ENCODE results near the gene XPOT. TPM values are rescaled to one million over a fixed set of nuclear protein-coding genes. Genes with fewer than 3 reads are reported as not detected.

Gene XPOT
- total RNA-seq, 1 experiment from 2014 or later = 155 TPM

DNA sequence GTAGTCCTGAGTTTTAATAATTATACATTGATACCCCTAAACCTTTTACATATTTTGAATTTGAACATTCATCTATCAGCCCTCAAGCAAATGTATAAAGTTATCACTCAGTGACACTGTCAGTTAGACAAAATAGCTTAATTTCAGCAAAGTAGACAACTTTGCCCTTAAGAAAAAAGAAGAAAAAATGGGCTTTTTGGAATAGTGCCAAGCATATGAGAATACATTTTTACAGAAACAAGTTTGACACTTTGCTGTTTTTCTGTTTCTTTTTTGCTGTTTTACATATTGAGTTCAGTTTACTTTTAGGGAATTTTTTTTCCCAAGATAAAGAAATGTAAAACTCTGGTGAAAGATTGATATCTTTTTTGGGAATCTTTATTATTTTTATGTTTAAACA lies 62.0 kb downstream of the XPOT start:
- POLR2A ChIA-PET = no interaction called here
- Histone ChIP-seq H3K36me3 (ENCODE audit: control insufficient read depth, insufficient read depth, low read length) (peaks cover 64% of the 10 kb centered on the region), H3K4me1 (ENCODE audit: control insufficient read depth, insufficient read depth, low read length) (no peaks in the 10 kb centered on the region), H3K4me3 (ENCODE audit: low read depth in 2 of 2, low read length in 2 of 2) (no peak overlapping the region), H3K9me3 (ENCODE audit: control insufficient read depth, insufficient read depth, low read depth, low read length) (no peaks in the 10 kb centered on the region), H3K27ac (ENCODE audit: low read length) (no peak overlapping the region), H3K27me3 (ENCODE audit: control insufficient read depth, insufficient read depth, low read length) (no peaks in the 10 kb centered on the region)
- CTCF ChIA-PET = no interaction called here
- intact Hi-C loops (cut with micrococcal nuclease; ENCODE audit: unreplicated experiment) (no loop called here), in situ Hi-C loops (cut with HindIII; ENCODE audit: low pct_unique_long_range_greater_than_20kb, low sequenced_read_pairs) (no loop called here)
- no TSS peak for BruUV-seq (replicated peaks)
- ATAC-seq (no peak), DNase-seq (ENCODE audit: low read depth, low spot score) (no peak)
- TF ChIP-seq, protein P1, sequence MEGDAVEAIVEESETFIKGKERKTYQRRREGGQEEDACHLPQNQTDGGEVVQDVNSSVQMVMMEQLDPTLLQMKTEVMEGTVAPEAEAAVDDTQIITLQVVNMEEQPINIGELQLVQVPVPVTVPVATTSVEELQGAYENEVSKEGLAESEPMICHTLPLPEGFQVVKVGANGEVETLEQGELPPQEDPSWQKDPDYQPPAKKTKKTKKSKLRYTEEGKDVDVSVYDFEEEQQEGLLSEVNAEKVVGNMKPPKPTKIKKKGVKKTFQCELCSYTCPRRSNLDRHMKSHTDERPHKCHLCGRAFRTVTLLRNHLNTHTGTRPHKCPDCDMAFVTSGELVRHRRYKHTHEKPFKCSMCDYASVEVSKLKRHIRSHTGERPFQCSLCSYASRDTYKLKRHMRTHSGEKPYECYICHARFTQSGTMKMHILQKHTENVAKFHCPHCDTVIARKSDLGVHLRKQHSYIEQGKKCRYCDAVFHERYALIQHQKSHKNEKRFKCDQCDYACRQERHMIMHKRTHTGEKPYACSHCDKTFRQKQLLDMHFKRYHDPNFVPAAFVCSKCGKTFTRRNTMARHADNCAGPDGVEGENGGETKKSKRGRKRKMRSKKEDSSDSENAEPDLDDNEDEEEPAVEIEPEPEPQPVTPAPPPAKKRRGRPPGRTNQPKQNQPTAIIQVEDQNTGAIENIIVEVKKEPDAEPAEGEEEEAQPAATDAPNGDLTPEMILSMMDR (IDR thresholded peaks at IDR 0.05) = no peak
- no peak for TF ChIP-seq SIN3A (IDR thresholded peaks at IDR 0.05; ENCODE audit: borderline replicate concordance, insufficient read depth, low read depth, low read length)
- no peak for TF ChIP-seq POLR2AphosphoS5 (IDR thresholded peaks at IDR 0.05; ENCODE audit: low read depth, low read length)
- TF ChIP-seq, protein P2, sequence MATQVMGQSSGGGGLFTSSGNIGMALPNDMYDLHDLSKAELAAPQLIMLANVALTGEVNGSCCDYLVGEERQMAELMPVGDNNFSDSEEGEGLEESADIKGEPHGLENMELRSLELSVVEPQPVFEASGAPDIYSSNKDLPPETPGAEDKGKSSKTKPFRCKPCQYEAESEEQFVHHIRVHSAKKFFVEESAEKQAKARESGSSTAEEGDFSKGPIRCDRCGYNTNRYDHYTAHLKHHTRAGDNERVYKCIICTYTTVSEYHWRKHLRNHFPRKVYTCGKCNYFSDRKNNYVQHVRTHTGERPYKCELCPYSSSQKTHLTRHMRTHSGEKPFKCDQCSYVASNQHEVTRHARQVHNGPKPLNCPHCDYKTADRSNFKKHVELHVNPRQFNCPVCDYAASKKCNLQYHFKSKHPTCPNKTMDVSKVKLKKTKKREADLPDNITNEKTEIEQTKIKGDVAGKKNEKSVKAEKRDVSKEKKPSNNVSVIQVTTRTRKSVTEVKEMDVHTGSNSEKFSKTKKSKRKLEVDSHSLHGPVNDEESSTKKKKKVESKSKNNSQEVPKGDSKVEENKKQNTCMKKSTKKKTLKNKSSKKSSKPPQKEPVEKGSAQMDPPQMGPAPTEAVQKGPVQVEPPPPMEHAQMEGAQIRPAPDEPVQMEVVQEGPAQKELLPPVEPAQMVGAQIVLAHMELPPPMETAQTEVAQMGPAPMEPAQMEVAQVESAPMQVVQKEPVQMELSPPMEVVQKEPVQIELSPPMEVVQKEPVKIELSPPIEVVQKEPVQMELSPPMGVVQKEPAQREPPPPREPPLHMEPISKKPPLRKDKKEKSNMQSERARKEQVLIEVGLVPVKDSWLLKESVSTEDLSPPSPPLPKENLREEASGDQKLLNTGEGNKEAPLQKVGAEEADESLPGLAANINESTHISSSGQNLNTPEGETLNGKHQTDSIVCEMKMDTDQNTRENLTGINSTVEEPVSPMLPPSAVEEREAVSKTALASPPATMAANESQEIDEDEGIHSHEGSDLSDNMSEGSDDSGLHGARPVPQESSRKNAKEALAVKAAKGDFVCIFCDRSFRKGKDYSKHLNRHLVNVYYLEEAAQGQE (IDR thresholded peaks at IDR 0.05; ENCODE audit: insufficient read depth in 1 of 2, low read depth in 2 of 2, low read length in 1 of 2) = no peak
- TF ChIP-seq TCF7L2 (IDR thresholded peaks at IDR 0.05; ENCODE audit: low read depth, low read length) = no peak

- H3K9me3 ChIP-seq (ENCODE audit: control insufficient read depth, insufficient read depth, low read depth, low read length) = no peaks in the 10 kb centered on the region
- ATAC-seq (no peak), DNase-seq (ENCODE audit: low read depth, low spot score) (no peak)
- no TSS peak for BruUV-seq (replicated peaks)
- no peak overlapping the region for H3K4me3 ChIP-seq (ENCODE audit: low read depth in 2 of 2, low read length in 2 of 2)
- no peaks in the 10 kb centered on the region for H3K27me3 ChIP-seq (ENCODE audit: control insufficient read depth, insufficient read depth, low read length)
- H3K27ac ChIP-seq (ENCODE audit: low read length) = no peak overlapping the region
- no peaks in the 10 kb centered on the region for H3K4me1 ChIP-seq (ENCODE audit: control insufficient read depth, insufficient read depth, low read length)
- ChIA-PET CTCF (no interaction called here), POLR2A (no interaction called here)
- TF ChIP-seq SIN3A (IDR thresholded peaks at IDR 0.05; ENCODE audit: borderline replicate concordance, insufficient read depth, low read depth, low read length) = no peak
- intact Hi-C loops (cut with micrococcal nuclease; ENCODE audit: unreplicated experiment) (no loop called here), in situ Hi-C loops (cut with HindIII; ENCODE audit: low pct_unique_long_range_greater_than_20kb, low sequenced_read_pairs) (no loop called here)
- peaks cover 56% of the 10 kb centered on the region for H3K36me3 ChIP-seq (ENCODE audit: control insufficient read depth, insufficient read depth, low read length)
These were observed 64.8 kb downstream of the XPOT start for GRCh38 chr12:64468966-64469365.

DNA sequence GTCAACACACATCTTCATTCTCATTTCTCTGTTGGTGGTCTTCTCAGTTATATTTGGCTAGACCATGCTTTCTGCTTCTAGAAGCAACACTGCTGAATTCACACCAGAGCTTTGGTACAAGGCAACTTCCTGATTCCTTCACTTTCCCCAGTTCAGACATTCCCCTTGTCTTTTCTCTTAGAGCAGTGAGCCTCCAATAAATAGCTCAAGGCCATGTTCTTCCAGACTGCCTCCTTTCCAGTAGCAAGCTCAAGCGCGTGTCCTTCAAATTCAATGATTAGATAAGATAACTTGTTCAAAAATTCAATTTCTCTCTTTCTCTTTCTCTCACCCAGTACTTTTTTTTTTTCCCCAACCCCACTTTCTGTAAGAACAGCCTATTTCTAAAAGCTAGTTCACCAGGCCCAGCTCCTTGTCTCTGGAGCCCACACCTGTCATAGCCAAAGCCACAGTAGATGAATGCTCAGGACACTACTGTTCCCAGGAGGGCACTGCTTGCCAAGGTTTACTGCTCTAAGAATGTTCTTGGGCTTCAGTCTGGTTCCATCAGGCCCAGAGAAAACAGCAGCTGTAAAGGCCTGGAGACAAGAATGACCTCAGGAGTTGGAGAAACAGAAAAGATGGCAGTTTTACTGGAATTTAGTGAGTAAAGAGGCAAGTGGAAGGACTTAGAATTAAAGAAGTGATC lies 65.4 kb downstream of the XPOT start:
- ChIA-PET POLR2A (no interaction called here), CTCF (no interaction called here)
- Histone ChIP-seq H3K9me3 (ENCODE audit: control insufficient read depth, insufficient read depth, low read depth, low read length) (no peaks in the 10 kb centered on the region), H3K4me1 (ENCODE audit: control insufficient read depth, insufficient read depth, low read length) (no peaks in the 10 kb centered on the region), H3K36me3 (ENCODE audit: control insufficient read depth, insufficient read depth, low read length) (peaks cover 53% of the 10 kb centered on the region), H3K4me3 (ENCODE audit: low read depth in 2 of 2, low read length in 2 of 2) (no peak overlapping the region), H3K27ac (ENCODE audit: low read length) (no peak overlapping the region), H3K27me3 (ENCODE audit: control insufficient read depth, insufficient read depth, low read length) (no peaks in the 10 kb centered on the region)
- no TSS peak for BruUV-seq (replicated peaks)
- TF ChIP-seq TCF7L2 (IDR thresholded peaks at IDR 0.05; ENCODE audit: low read depth, low read length) = no peak
- no peak for TF ChIP-seq POLR2AphosphoS5 (IDR thresholded peaks at IDR 0.05; ENCODE audit: low read depth, low read length)
- TF ChIP-seq, protein P1 (IDR thresholded peaks at IDR 0.05) = no peak
- intact Hi-C loops (cut with micrococcal nuclease; ENCODE audit: unreplicated experiment) = no loop called here
- in situ Hi-C loops (cut with HindIII; ENCODE audit: low pct_unique_long_range_greater_than_20kb, low sequenced_read_pairs) = no loop called here
- DNase-seq (ENCODE audit: low read depth, low spot score) (no peak), ATAC-seq (no peak)
